ENCODE measurements around the gene SLC2A13.

Gene SLC2A13

GRCh38 chr12:39884616-39885125 is 221.2 kb downstream of the SLC2A13 start:
- TF ChIP-seq CTCF (conservative IDR thresholded peaks at IDR 0.05; ENCODE audit: low read depth, low read length), result no peak
- DNase-seq (ENCODE audit: low read depth), result no peak

DNA sequence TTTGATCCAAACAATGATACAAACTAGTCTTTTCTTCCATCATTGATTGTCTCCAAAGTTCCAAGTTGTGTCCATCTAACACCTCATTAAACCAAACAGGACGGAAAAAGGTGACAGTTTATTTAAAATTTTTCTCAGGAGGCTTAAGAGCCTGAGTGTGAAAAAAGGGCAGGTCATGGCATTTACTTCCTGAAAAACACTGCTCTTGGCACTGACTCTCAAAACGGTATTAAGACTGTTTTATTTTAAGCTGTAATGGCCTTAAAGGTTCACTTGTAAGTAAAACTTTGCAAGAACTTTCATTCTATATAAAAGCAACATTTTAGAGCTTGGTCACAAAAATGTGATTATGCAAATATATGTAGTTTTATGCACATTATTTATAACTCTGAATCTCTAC is 222.5 kb downstream of the SLC2A13 start:
- no peak overlapping the region for H3K4me3 ChIP-seq (ENCODE audit: low read depth, low read length)
- TF ChIP-seq CTCF (conservative IDR thresholded peaks at IDR 0.05; ENCODE audit: low read depth, low read length), result no peak
- no peak for DNase-seq (ENCODE audit: low read depth)

More at GRCh38 chr12:39884616-39885125, 221.2 kb downstream of the SLC2A13 start:
- H3K4me3 ChIP-seq (ENCODE audit: low read depth, low read length), result no peak overlapping the region

GRCh38 chr12:39878753-39879152 is 227.1 kb downstream of the SLC2A13 start:
- no peak for DNase-seq (ENCODE audit: low read depth)
- TF ChIP-seq CTCF (conservative IDR thresholded peaks at IDR 0.05; ENCODE audit: low read depth, low read length), result no peak

GRCh38 chr12:39875721-39876120 is 230.2 kb downstream of the SLC2A13 start:
- H3K4me3 ChIP-seq (ENCODE audit: low read depth, low read length), result no peak overlapping the region
- no peak for TF ChIP-seq CTCF (conservative IDR thresholded peaks at IDR 0.05; ENCODE audit: low read depth, low read length)
- DNase-seq (ENCODE audit: low read depth), result no peak

More at GRCh38 chr12:39878753-39879152, 227.1 kb downstream of the SLC2A13 start:
- no peak overlapping the region for H3K4me3 ChIP-seq (ENCODE audit: low read depth, low read length)

GRCh38 chr12:39874785-39875184 is 231.1 kb downstream of the SLC2A13 start:
- TF ChIP-seq CTCF (conservative IDR thresholded peaks at IDR 0.05; ENCODE audit: low read depth, low read length), result no peak
- no peak for DNase-seq (ENCODE audit: low read depth)
- H3K4me3 ChIP-seq (ENCODE audit: low read depth, low read length), result no peak overlapping the region

DNA sequence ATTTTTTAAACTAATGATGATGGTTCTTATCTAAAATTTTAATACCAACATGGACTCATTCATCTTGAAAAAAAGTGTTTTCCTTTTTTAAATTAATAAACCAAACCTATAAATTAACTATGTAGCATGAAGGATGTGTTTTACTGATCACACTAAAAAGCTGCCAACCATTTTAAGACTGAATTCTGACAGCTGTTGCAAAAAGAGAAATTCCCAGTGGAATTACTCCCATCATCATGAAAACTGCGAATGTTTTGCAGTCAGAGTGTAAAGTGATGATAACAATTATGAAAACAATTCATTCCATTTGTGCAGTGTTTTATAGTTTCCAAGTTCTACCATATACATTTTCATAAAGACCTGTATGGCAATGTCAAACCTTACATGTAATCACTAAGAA is 232.8 kb downstream of the SLC2A13 start:
- TF ChIP-seq CTCF (conservative IDR thresholded peaks at IDR 0.05; ENCODE audit: low read depth, low read length), result no peak
- H3K4me3 ChIP-seq (ENCODE audit: low read depth, low read length), result no peak overlapping the region
- DNase-seq (ENCODE audit: low read depth), result no peak

DNA sequence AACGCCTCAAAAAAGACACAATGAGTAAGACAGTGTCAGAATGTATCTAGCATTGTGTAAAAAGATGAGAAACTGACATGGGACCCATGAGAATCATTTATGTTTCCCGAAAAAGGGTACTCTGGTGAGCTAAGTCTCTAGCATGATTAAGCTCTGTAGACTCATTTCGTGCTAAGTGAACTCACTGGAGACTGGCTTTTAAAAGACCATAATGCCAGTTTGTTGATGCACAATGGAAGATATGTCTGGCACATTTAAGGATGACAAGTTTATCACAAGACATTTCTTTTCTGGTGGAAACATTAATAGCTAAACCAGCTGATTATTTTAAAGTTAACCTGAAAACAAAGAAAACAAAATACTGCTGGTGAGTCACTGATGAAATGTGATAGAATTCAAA is 233.5 kb downstream of the SLC2A13 start:
- no peak overlapping the region for H3K4me3 ChIP-seq (ENCODE audit: low read depth, low read length)

More for the DNA sequence above, 233.5 kb downstream of the SLC2A13 start:
- no peak for DNase-seq (ENCODE audit: low read depth)
- no peak for TF ChIP-seq CTCF (conservative IDR thresholded peaks at IDR 0.05; ENCODE audit: low read depth, low read length)

All from choroid plexus epithelial cell (primary cell).